ENCODE data around the gene ST3GAL3.

DNA sequence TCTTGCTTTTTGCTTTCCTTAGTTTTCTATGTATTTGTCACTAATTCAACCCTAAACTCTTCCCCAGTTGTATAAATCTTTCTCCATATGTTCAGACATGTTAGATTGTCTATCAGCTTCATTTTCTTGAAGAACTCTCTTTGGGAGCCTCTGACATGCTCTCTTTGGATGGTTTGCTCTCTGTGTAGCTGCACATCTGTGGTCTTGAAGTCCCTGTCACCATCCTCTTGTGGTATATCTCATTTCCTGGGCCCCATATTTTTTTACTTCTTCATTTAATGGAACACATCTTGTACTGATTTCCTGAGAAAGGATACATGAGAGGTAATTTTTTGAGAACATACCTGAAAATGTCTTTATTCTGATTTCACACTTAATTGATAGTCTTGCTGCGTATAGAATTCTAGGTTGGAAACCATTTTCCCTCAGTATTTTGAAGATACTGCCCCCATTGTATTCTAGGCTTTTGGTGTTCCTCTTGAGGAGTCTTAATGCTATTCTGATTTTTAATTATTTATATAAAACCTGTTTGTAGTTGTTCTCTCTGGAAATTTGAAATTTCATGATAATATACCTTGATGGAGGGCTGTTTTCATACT lies 72.6 kb downstream of the ST3GAL3 start:
- TF ChIP-seq, protein P1, sequence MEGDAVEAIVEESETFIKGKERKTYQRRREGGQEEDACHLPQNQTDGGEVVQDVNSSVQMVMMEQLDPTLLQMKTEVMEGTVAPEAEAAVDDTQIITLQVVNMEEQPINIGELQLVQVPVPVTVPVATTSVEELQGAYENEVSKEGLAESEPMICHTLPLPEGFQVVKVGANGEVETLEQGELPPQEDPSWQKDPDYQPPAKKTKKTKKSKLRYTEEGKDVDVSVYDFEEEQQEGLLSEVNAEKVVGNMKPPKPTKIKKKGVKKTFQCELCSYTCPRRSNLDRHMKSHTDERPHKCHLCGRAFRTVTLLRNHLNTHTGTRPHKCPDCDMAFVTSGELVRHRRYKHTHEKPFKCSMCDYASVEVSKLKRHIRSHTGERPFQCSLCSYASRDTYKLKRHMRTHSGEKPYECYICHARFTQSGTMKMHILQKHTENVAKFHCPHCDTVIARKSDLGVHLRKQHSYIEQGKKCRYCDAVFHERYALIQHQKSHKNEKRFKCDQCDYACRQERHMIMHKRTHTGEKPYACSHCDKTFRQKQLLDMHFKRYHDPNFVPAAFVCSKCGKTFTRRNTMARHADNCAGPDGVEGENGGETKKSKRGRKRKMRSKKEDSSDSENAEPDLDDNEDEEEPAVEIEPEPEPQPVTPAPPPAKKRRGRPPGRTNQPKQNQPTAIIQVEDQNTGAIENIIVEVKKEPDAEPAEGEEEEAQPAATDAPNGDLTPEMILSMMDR (IDR thresholded peaks at IDR 0.05): no peak
- TF ChIP-seq POLR2A (IDR thresholded peaks at IDR 0.05): no peak

All from right lobe of liver (tissue), 4 donors.